ENCODE data around the gene ZNF862.

ZNF862 gene

GRCh38 chr7:149860821-149861727 is 22.9 kb downstream of the ZNF862 start:
- in situ Hi-C loops (cut with MboI; ENCODE audit: low pct_unique_long_range_greater_than_20kb, low sequenced_read_pairs) = no loop called here
- DNase-seq = no peak

- in situ Hi-C loops (cut with MboI; ENCODE audit: low pct_unique_long_range_greater_than_20kb, low sequenced_read_pairs) = no loop called here
Observed at GRCh38 chr7:149861728-149862045, 23.5 kb downstream of the ZNF862 start.

GRCh38 chr7:149862156-149862555 is 24.0 kb downstream of the ZNF862 start:
- in situ Hi-C loops (cut with MboI; ENCODE audit: low pct_unique_long_range_greater_than_20kb, low sequenced_read_pairs) = no loop called here
- no peak for DNase-seq

More at GRCh38 chr7:149861728-149862045, 23.5 kb downstream of the ZNF862 start:
- no peak for DNase-seq

GRCh38 chr7:149863500-149863899 is 25.3 kb downstream of the ZNF862 start:
- DNase-seq = no peak
- in situ Hi-C loops (cut with MboI; ENCODE audit: low pct_unique_long_range_greater_than_20kb, low sequenced_read_pairs) = no loop called here

- in situ Hi-C loops (cut with MboI; ENCODE audit: low pct_unique_long_range_greater_than_20kb, low sequenced_read_pairs) = no loop called here
- no peak for DNase-seq
Observed at GRCh38 chr7:149864023-149864422, 25.8 kb downstream of the ZNF862 start.

- DNase-seq = no peak
- in situ Hi-C loops (cut with MboI; ENCODE audit: low pct_unique_long_range_greater_than_20kb, low sequenced_read_pairs) = no loop called here
Observed at GRCh38 chr7:149864751-149865150, 26.6 kb downstream of the ZNF862 start.

- in situ Hi-C loops (cut with MboI; ENCODE audit: low pct_unique_long_range_greater_than_20kb, low sequenced_read_pairs) = no loop called here
- peak; percentile 67 for DNase-seq
Observed at GRCh38 chr7:149865437-149865836, 27.3 kb downstream of the ZNF862 start.

- in situ Hi-C loops (cut with MboI; ENCODE audit: low pct_unique_long_range_greater_than_20kb, low sequenced_read_pairs) = no loop called here
- no peak for DNase-seq
Observed at GRCh38 chr7:149866139-149866778, 28.1 kb downstream of the ZNF862 start.

- in situ Hi-C loops (cut with MboI; ENCODE audit: low pct_unique_long_range_greater_than_20kb, low sequenced_read_pairs) = no loop called here
- DNase-seq = peak; percentile 77
Observed at GRCh38 chr7:149866779-149867447, 28.7 kb downstream of the ZNF862 start.

GRCh38 chr7:149867762-149868622 is 29.8 kb downstream of the ZNF862 start:
- DNase-seq = no peak
- in situ Hi-C loops (cut with MboI; ENCODE audit: low pct_unique_long_range_greater_than_20kb, low sequenced_read_pairs) = no loop called here

GRCh38 chr7:149868623-149869290 is 30.6 kb downstream of the ZNF862 start:
- no peak for DNase-seq
- in situ Hi-C loops (cut with MboI; ENCODE audit: low pct_unique_long_range_greater_than_20kb, low sequenced_read_pairs) = no loop called here

- no peak for DNase-seq
- in situ Hi-C loops (cut with MboI; ENCODE audit: low pct_unique_long_range_greater_than_20kb, low sequenced_read_pairs) = no loop called here
Observed at GRCh38 chr7:149869291-149869650, 31.1 kb downstream of the ZNF862 start.

- DNase-seq = peak; percentile 69
- in situ Hi-C loops (cut with MboI; ENCODE audit: low pct_unique_long_range_greater_than_20kb, low sequenced_read_pairs) = no loop called here
Observed at GRCh38 chr7:149869867-149870266, 31.7 kb downstream of the ZNF862 start.

- no peak for DNase-seq
- in situ Hi-C loops (cut with MboI; ENCODE audit: low pct_unique_long_range_greater_than_20kb, low sequenced_read_pairs) = no loop called here
Observed at GRCh38 chr7:149870274-149870673, 32.1 kb downstream of the ZNF862 start.

GRCh38 chr7:149870701-149871483 is 32.7 kb downstream of the ZNF862 start:
- no peak for DNase-seq
- in situ Hi-C loops (cut with MboI; ENCODE audit: low pct_unique_long_range_greater_than_20kb, low sequenced_read_pairs) = no loop called here

- in situ Hi-C loops (cut with MboI; ENCODE audit: low pct_unique_long_range_greater_than_20kb, low sequenced_read_pairs) = no loop called here
- DNase-seq = peak; percentile 37
Observed at GRCh38 chr7:149871576-149871975, 33.4 kb downstream of the ZNF862 start.

- peak; percentile 76 for DNase-seq
- in situ Hi-C loops (cut with MboI; ENCODE audit: low pct_unique_long_range_greater_than_20kb, low sequenced_read_pairs) = no loop called here
Observed at GRCh38 chr7:149872419-149873073, 34.4 kb downstream of the ZNF862 start.
